IPS-18a (cell line): ENCODE results near the gene CREBBP.

Source experiments
- H3K27ac ChIP-seq: one replicate; pipeline ENCODE4 v1.5.1; 2013; ENCODE audit warnings: low read length
- H3K27me3 ChIP-seq: one replicate; pipeline ENCODE4 v1.6.1; 2013; ENCODE audit warnings: mild to moderate bottlenecking, low read length; ENCODE audit not compliant: control insufficient read depth, insufficient read depth
- H3K36me3 ChIP-seq: one replicate; pipeline ENCODE4 v1.6.1; 2013; ENCODE audit warnings: low read depth, low read length; ENCODE audit not compliant: control insufficient read depth
- H3K4me1 ChIP-seq: one replicate; pipeline ENCODE4 v1.6.1; 2013; ENCODE audit warnings: low read depth, low read length; ENCODE audit not compliant: control insufficient read depth
- H3K4me3 ChIP-seq: one replicate; pipeline ENCODE4 v1.5.1; 2013; ENCODE audit warnings: low read length
- H3K9ac ChIP-seq: one replicate; pipeline ENCODE4 v1.6.1; 2013; ENCODE audit warnings: mild to moderate bottlenecking, low read length, moderate library complexity
- H3K9me3 ChIP-seq: one replicate; pipeline ENCODE4 v1.6.1; 2013; ENCODE audit warnings: low read depth, low read length; ENCODE audit not compliant: control insufficient read depth

The CREBBP gene

GRCh38 chr16:3846595-3847091, 33.9 kb downstream of the CREBBP start:
- H3K27me3 ChIP-seq: no peaks in the 10 kb centered on the region
- H3K4me1 ChIP-seq: peaks cover 12% of the 10 kb centered on the region
- no peaks in the 10 kb centered on the region for H3K9me3 ChIP-seq
- peaks cover 35% of the 10 kb centered on the region for H3K36me3 ChIP-seq
- H3K4me3 ChIP-seq: no peak overlapping the region
- no peak overlapping the region for H3K9ac ChIP-seq
- H3K27ac ChIP-seq: no peak overlapping the region

GRCh38 chr16:3846087-3846486, 34.4 kb downstream of the CREBBP start:
- Histone ChIP-seq H3K4me1 (peaks cover 15% of the 10 kb centered on the region), H3K9ac (no peak overlapping the region), H3K4me3 (no peak overlapping the region), H3K36me3 (peaks cover 35% of the 10 kb centered on the region), H3K27me3 (no peaks in the 10 kb centered on the region), H3K9me3 (no peaks in the 10 kb centered on the region), H3K27ac (no peak overlapping the region)

GRCh38 chr16:3842994-3843393, 37.5 kb downstream of the CREBBP start:
- Histone ChIP-seq H3K9me3 (no peaks in the 10 kb centered on the region), H3K27ac (no peak overlapping the region), H3K4me1 (peaks cover 32% of the 10 kb centered on the region), H3K27me3 (no peaks in the 10 kb centered on the region), H3K36me3 (peaks cover 17% of the 10 kb centered on the region), H3K9ac (no peak overlapping the region), H3K4me3 (no peak overlapping the region)

GRCh38 chr16:3841729-3842508, 38.6 kb downstream of the CREBBP start:
- peaks cover 32% of the 10 kb centered on the region for H3K4me1 ChIP-seq
- no peak overlapping the region for H3K9ac ChIP-seq
- H3K27ac ChIP-seq: no peak overlapping the region

GRCh38 chr16:3839402-3840184, 40.9 kb downstream of the CREBBP start:
- Histone ChIP-seq H3K36me3 (peaks cover 3% of the 10 kb centered on the region), H3K9me3 (no peaks in the 10 kb centered on the region), H3K4me3 (no peak overlapping the region), H3K27ac (no peak overlapping the region), H3K27me3 (no peaks in the 10 kb centered on the region), H3K9ac (no peak overlapping the region), H3K4me1 (peaks cover 32% of the 10 kb centered on the region)

More at GRCh38 chr16:3841729-3842508, 38.6 kb downstream of the CREBBP start:
- Histone ChIP-seq H3K4me3 (no peak overlapping the region), H3K9me3 (no peaks in the 10 kb centered on the region), H3K36me3 (peaks cover 11% of the 10 kb centered on the region), H3K27me3 (no peaks in the 10 kb centered on the region)

GRCh38 chr16:3838600-3839401, 41.7 kb downstream of the CREBBP start:
- H3K36me3 ChIP-seq: peaks cover 3% of the 10 kb centered on the region
- H3K4me1 ChIP-seq: peaks cover 37% of the 10 kb centered on the region
- H3K4me3 ChIP-seq: no peak overlapping the region
- no peaks in the 10 kb centered on the region for H3K27me3 ChIP-seq
- no peak overlapping the region for H3K9ac ChIP-seq
- no peak overlapping the region for H3K27ac ChIP-seq
- no peaks in the 10 kb centered on the region for H3K9me3 ChIP-seq

- H3K9ac ChIP-seq: no peak overlapping the region
- H3K4me3 ChIP-seq: no peak overlapping the region
- peaks cover 36% of the 10 kb centered on the region for H3K4me1 ChIP-seq
- no peaks in the 10 kb centered on the region for H3K9me3 ChIP-seq
- no peaks in the 10 kb centered on the region for H3K27me3 ChIP-seq
- H3K36me3 ChIP-seq: peaks cover 3% of the 10 kb centered on the region
- H3K27ac ChIP-seq: no peak overlapping the region
Measured at GRCh38 chr16:3837851-3838586, 42.5 kb downstream of the CREBBP start.

GRCh38 chr16:3836641-3837040, 43.9 kb downstream of the CREBBP start:
- Histone ChIP-seq H3K27ac (no peak overlapping the region), H3K9ac (no peak overlapping the region), H3K27me3 (no peaks in the 10 kb centered on the region), H3K36me3 (peaks cover 3% of the 10 kb centered on the region), H3K9me3 (no peaks in the 10 kb centered on the region), H3K4me3 (no peak overlapping the region), H3K4me1 (peaks cover 25% of the 10 kb centered on the region)

GRCh38 chr16:3835089-3835602, 45.4 kb downstream of the CREBBP start:
- Histone ChIP-seq H3K36me3 (peaks cover 3% of the 10 kb centered on the region), H3K27me3 (no peaks in the 10 kb centered on the region), H3K9me3 (no peaks in the 10 kb centered on the region), H3K27ac (no peak overlapping the region), H3K4me1 (peaks cover 13% of the 10 kb centered on the region), H3K9ac (no peak overlapping the region), H3K4me3 (no peak overlapping the region)

- no peak overlapping the region for H3K4me3 ChIP-seq
- H3K9me3 ChIP-seq: no peaks in the 10 kb centered on the region
- H3K27me3 ChIP-seq: no peaks in the 10 kb centered on the region
- no peak overlapping the region for H3K27ac ChIP-seq
- no peak overlapping the region for H3K9ac ChIP-seq
- H3K4me1 ChIP-seq: peaks cover 4% of the 10 kb centered on the region
- H3K36me3 ChIP-seq: no peaks in the 10 kb centered on the region
Measured at GRCh38 chr16:3832668-3833067, 47.8 kb downstream of the CREBBP start.
